HepG2 (cell line): Measurements from ENCODE around the gene ITCH. TPM values are rescaled to one million over a fixed set of nuclear protein-coding genes. Genes with fewer than 3 reads are reported as not detected.
"Not testable (repeated sequence)": the region's sequence is repeated elsewhere in the genome, so short reads cannot be mapped to it uniquely, and the experiment has no call there.

Experiments
- ATAC-seq: fragments of 200-7000 bp; cut with Tn5 transposase; 3 replicates; pipeline ENCODE4 v1.9.1; 2020; ENCODE audit warnings: mild to moderate bottlenecking, moderate library complexity
- BruUV-seq: library from RNA; stranded (reverse); fragments of 400-500 nt; replicated peaks from 2 replicates; lab custom pipeline; 2021; lab: Mats Ljungman, UMichigan
- CTCF ChIA-PET: fragments of 300-600 bp; formaldehyde crosslinking; extraction: SDS; loops from one replicate; lab custom pipeline; 2021; ENCODE audit warnings: low total read pairs, inconsistent platforms, low intra/inter-chr PET ratio; lab: Yijun Ruan, JAX
- POLR2A ChIA-PET: fragments of 350-600 bp; sonication (Branson Sonifier 250); formaldehyde crosslinking; loops from one replicate; lab custom pipeline; 2020; ENCODE audit warnings: antibody characterized with exemption, inconsistent platforms; lab: Yijun Ruan, JAX
- DNase-seq: peaks from one replicate; pipeline ENCODE4 v3.0.0-alpha.2; 2015; ENCODE audit warnings: low spot score
- FAIRE-seq: peaks from 3 replicates; lab custom pipeline; 2011; peaks lifted over from hg19 to GRCh38; lab: Jason Lieb, UNC
- H2AFZ ChIP-seq: one replicate; pipeline ENCODE4 v1.6.1; 2011; ENCODE audit warnings: low read length, inconsistent platforms
- H3K27ac ChIP-seq: fragments of 300-600 bp; 3 replicates; pipeline ENCODE4 v1.8.0; 2011; ENCODE audit warnings: mixed run types, mild to moderate bottlenecking, mixed read lengths, low read length, inconsistent platforms; ENCODE audit not compliant: insufficient read depth; ENCODE audit errors: extremely low read length
- H3K27me3 ChIP-seq, 2 experiments: fragments of 200-600 bp in 1 of 2; 2 replicates in 1 of 2; 3 replicates in 1 of 2; pipeline versions ENCODE4 v1.6.0 to v1.8.0; 2011; ENCODE audit warnings: low read length in 2 of 2, mild to moderate bottlenecking in 2 of 2, moderate library complexity in 2 of 2, inconsistent platforms in 1 of 2; ENCODE audit not compliant: insufficient read depth in 2 of 2, control insufficient read depth in 1 of 2
- H3K36me3 ChIP-seq, 2 experiments: fragments of 200-600 bp in 1 of 2; replicated peaks in 1 of 2; 2 replicates in 1 of 2; 3 replicates in 1 of 2; pipeline versions ENCODE4 v1.5.1 to v1.8.0; 2011; ENCODE audit warnings: low read length in 2 of 2, inconsistent platforms in 1 of 2; ENCODE audit not compliant: insufficient read depth in 2 of 2, control insufficient read depth in 1 of 2
- H3K4me1 ChIP-seq: 2 replicates; pipeline ENCODE4 v1.5.1; 2012; ENCODE audit warnings: low read length, inconsistent platforms; ENCODE audit not compliant: insufficient read depth
- H3K4me2 ChIP-seq: 2 replicates; pipeline ENCODE4 v1.6.0; 2011; ENCODE audit warnings: low read depth, low read length, inconsistent platforms
- H3K4me3 ChIP-seq, 3 experiments: fragments of 200-600 bp in 1 of 3; sonication (generic), shearing (Covaris generic) in 1 of 3; replicated peaks in 1 of 3; 2 replicates each; pipeline ENCODE4 v1.5.1; 2011 to 2016; ENCODE audit warnings: low read length in 3 of 3, inconsistent platforms in 2 of 3, low read depth in 2 of 3, mild to moderate bottlenecking in 2 of 3, control low read depth in 1 of 3, mixed read lengths in 1 of 3; ENCODE audit not compliant: insufficient read depth in 1 of 3
- H3K79me2 ChIP-seq: one replicate; pipeline ENCODE4 v1.6.1; 2011; ENCODE audit warnings: low read length, inconsistent platforms; ENCODE audit not compliant: insufficient read depth
- H3K9ac ChIP-seq: 2 replicates; pipeline ENCODE4 v1.6.0; 2011; ENCODE audit warnings: mild to moderate bottlenecking, low read depth, low read length, inconsistent platforms; ENCODE audit not compliant: insufficient read depth
- H3K9me3 ChIP-seq: 2 replicates; pipeline ENCODE4 v1.5.1; 2012; ENCODE audit warnings: mild to moderate bottlenecking, low read length
- H4K20me1 ChIP-seq: 2 replicates; pipeline ENCODE4 v1.6.0; 2011; ENCODE audit warnings: inconsistent platforms, mild to moderate bottlenecking, low read length, moderate library complexity; ENCODE audit not compliant: insufficient read depth
- ADNP ChIP-seq: sonication (generic); formaldehyde crosslinking; IDR thresholded peaks from 2 replicates; pipeline ENCODE4 v1.4.0; 2020; ENCODE audit warnings: missing genetic modification reagents
- BCL3 ChIP-seq: sonication (generic); formaldehyde crosslinking; IDR thresholded peaks from 2 replicates; pipeline ENCODE4 v1.5.1; 2020; ENCODE audit warnings: mild to moderate bottlenecking, missing genetic modification reagents, moderate library complexity
- CBX5 ChIP-seq: sonication (generic); formaldehyde crosslinking; IDR thresholded peaks from 2 replicates; pipeline ENCODE4 v1.4.0; 2020; ENCODE audit warnings: missing genetic modification reagents, borderline replicate concordance
- MYC ChIP-seq: sonication (generic); formaldehyde crosslinking; IDR thresholded peaks from 2 replicates; pipeline ENCODE4 v1.9.0; 2021; ENCODE audit warnings: missing genetic modification reagents, borderline replicate concordance
- SMAD9 ChIP-seq: sonication (generic); formaldehyde crosslinking; IDR thresholded peaks from 2 replicates; pipeline ENCODE4 v1.5.1; 2020; ENCODE audit warnings: mild to moderate bottlenecking, missing genetic modification reagents
- ZMYM3 ChIP-seq: sonication (generic); formaldehyde crosslinking; IDR thresholded peaks from 2 replicates; pipeline ENCODE4 v1.5.1; 2020; ENCODE audit warnings: mild to moderate bottlenecking, missing genetic modification reagents
- ZNF263 ChIP-seq: sonication (generic); formaldehyde crosslinking; IDR thresholded peaks from 2 replicates; pipeline ENCODE4 v1.4.0; 2020; ENCODE audit warnings: missing genetic modification reagents
- ZNF460 ChIP-seq: sonication (generic); formaldehyde crosslinking; IDR thresholded peaks from 2 replicates; pipeline ENCODE4 v1.5.1; 2020; ENCODE audit warnings: missing genetic modification reagents, mild to moderate bottlenecking, borderline replicate concordance
- ZNF574 ChIP-seq: sonication (generic); formaldehyde crosslinking; IDR thresholded peaks from 2 replicates; pipeline ENCODE4 v1.4.0; 2020; ENCODE audit warnings: missing genetic modification reagents
- ZNF883 ChIP-seq: sonication (generic); formaldehyde crosslinking; IDR thresholded peaks from 2 replicates; pipeline ENCODE4 v1.5.1; 2020; ENCODE audit warnings: mild to moderate bottlenecking, missing genetic modification reagents; ENCODE audit errors: not compliant biosample characterization
- WGBS: methylation state at CpG from one replicate; pipeline ENCODE4 v1.1.6; 2017; ENCODE audit warnings: low lambda C conversion rate; 5-methylcytosine and 5-hydroxymethylcytosine counted together
- in situ Hi-C: cut with HindIII; loops from 2 replicates; pipeline ENCODE4 v1.10.0; 2017; ENCODE audit warnings: low pct_unique_long_range_greater_than_20kb; ENCODE audit not compliant: extremely low pct_ligation_motif_present
- intact Hi-C: fragments of 100-400 bp; cut with micrococcal nuclease; formaldehyde crosslinking; loops from one replicate; pipeline ENCODE4 v1.10.0; 2022; ENCODE audit not compliant: unreplicated experiment
- polyA plus RNA-seq, 8 experiments: library from polyadenylated mRNA; depleted of rRNA in 3 of 8; stranded (reverse) in 7 of 8; unstranded in 1 of 8; fragments of >200 nt; fragmentation: Illumina TruSeq in 4 of 8; extraction: Trizol in 4 of 8; gene quantifications; 2 replicates each; pipeline versions ENCODE4 v1.2.1 to v1.2.3, GENCODE V29; 2011 to 2016; ENCODE audit warnings: low read depth in 4 of 8, missing spikeins in 1 of 8, mixed read lengths in 1 of 8; ENCODE audit not compliant: insufficient read depth in 1 of 8
- total RNA-seq, 5 experiments: library from RNA; depleted of rRNA; stranded (reverse); fragments of >200 nt; fragmentation: Illumina TruSeq; extraction: Trizol; gene quantifications; 2 replicates each; pipeline ENCODE4 v1.2.3, GENCODE V29; 2016; ENCODE audit warnings: low read depth in 1 of 5
- TF ChIP-seq, protein P1 (sequence below): sonication (generic); formaldehyde crosslinking; IDR thresholded peaks from 2 replicates; pipeline ENCODE4 v1.4.0; 2020; ENCODE audit warnings: missing genetic modification reagents, mild to moderate bottlenecking, borderline replicate concordance

ITCH gene
- total and polyA plus RNA-seq, 2 of the 13 experiments (the other 11 are each of a cell fraction or from before 2014, with no cell fraction given) = 20.5 to 112 TPM

DNA sequence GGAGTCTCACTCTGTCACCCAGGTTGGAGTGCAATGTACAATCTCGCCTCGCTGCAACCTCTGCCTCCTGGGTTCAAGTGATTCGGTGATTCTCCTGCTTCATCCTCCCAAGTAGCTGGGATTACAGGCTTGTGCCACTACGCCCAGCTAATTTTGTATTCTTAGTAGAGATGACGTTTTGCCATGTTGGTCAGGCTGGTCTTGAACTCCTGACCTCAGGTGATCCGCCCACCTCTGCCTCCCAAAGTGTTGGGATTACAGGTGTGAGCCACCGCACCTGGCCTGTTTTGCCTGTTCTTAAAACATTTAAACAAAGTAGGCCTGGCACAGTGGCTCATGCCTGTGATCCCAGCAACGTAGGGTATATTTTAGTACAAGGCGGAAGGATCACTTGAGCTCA lies 21.9 kb upstream of the ITCH start:
- H3K27me3 ChIP-seq, H3K27ac ChIP-seq, FAIRE-seq, CTCF ChIA-PET, POLR2A ChIA-PET, intact Hi-C loops, H3K36me3 ChIP-seq, H3K4me3 ChIP-seq, H3K79me2 ChIP-seq, ATAC-seq, in situ Hi-C loops, H4K20me1 ChIP-seq, H3K9me3 ChIP-seq, DNase-seq, H3K4me2 ChIP-seq, H2AFZ ChIP-seq, BruUV-seq, H3K9ac ChIP-seq: not testable (repeated sequence)
- H3K4me1 ChIP-seq = peaks cover 73% of the 10 kb centered on the region
- TF ChIP-seq ZNF883 (CRISPR knock-in tag) (peak; percentile 51), BCL3 (CRISPR knock-in tag) (peak; percentile 57; the same call in 1 of the 2 replicates), MYC (CRISPR knock-in tag) (0 out of 2 replicates have a peak, but pooled peaks have one; percentile 29), SMAD9 (CRISPR knock-in tag) (0 out of 2 replicates have a peak, but pooled peaks have one; percentile 48), ZNF263 (CRISPR knock-in tag) (0 out of 2 replicates have a peak, but pooled peaks have one; percentile 10), ADNP (CRISPR knock-in tag) (peak; percentile 39; the same call in 1 of the 2 replicates), CBX5 (CRISPR knock-in tag) (0 out of 2 replicates have a peak, but pooled peaks have one; percentile 14), ZNF460 (CRISPR knock-in tag) (peak; percentile 8; the same call in 1 of the 2 replicates), ZNF574 (0 out of 2 replicates have a peak, but pooled peaks have one; percentile 9), ZMYM3 (CRISPR knock-in tag) (peak; percentile 33; the same call in 1 of the 2 replicates)
- TF ChIP-seq, protein P1, sequence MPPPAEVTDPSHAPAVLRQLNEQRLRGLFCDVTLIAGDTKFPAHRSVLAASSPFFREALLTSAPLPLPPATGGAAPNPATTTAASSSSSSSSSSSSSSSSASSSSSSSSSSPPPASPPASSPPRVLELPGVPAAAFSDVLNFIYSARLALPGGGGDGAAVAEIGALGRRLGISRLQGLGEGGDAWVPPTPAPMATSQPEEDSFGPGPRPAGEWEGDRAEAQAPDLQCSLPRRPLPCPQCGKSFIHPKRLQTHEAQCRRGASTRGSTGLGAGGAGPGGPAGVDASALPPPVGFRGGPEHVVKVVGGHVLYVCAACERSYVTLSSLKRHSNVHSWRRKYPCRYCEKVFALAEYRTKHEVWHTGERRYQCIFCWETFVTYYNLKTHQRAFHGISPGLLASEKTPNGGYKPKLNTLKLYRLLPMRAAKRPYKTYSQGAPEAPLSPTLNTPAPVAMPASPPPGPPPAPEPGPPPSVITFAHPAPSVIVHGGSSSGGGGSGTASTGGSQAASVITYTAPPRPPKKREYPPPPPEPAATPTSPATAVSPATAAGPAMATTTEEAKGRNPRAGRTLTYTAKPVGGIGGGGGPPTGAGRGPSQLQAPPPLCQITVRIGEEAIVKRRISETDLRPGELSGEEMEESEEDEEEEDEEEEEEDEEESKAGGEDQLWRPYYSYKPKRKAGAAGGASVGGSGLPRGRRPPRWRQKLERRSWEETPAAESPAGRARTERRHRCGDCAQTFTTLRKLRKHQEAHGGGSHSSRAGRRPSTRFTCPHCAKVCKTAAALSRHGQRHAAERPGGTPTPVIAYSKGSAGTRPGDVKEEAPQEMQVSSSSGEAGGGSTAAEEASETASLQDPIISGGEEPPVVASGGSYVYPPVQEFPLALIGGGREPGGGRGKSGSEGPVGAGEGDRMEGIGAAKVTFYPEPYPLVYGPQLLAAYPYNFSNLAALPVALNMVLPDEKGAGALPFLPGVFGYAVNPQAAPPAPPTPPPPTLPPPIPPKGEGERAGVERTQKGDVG (CRISPR knock-in tag) = 0 out of 2 replicates have a peak, but pooled peaks have one; percentile 12
- 86% methylated on average over 9 of the region's 9 CpGs for WGBS
